GM19023 (cell line): Measurements from ENCODE around the gene NCOR1.
"Not testable (repeated sequence)": the region's sequence is repeated elsewhere in the genome, so short reads cannot be mapped to it uniquely, and the experiment has no call there.

Source experiments
- ATAC-seq: cut with Tn5 transposase; IDR thresholded peaks from one replicate; pipeline ENCODE4 v1.9.1; 2021; ENCODE audit warnings: mild to moderate bottlenecking, moderate library complexity; ENCODE audit not compliant: unreplicated experiment

NCOR1 gene

DNA sequence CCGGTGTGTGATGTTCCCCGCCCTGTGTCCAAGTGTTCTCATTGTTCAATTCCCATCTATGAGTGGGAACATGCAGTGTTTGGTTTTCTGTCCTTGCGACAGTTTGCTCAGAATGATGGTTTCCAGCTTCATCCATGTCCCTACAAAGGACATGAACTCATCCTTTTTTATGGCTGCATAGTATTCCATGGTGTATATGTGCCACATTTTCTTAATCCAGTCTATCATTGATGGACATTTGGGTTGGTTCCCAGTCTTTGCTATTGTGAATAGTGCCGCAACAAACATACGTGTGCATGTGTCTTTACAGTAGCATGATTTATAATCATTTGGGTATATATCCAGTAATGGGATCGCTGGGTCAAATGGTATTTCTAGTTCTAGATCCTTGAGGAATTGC, 63.0 kb downstream of the NCOR1 start:
- not testable (repeated sequence) for ATAC-seq

DNA sequence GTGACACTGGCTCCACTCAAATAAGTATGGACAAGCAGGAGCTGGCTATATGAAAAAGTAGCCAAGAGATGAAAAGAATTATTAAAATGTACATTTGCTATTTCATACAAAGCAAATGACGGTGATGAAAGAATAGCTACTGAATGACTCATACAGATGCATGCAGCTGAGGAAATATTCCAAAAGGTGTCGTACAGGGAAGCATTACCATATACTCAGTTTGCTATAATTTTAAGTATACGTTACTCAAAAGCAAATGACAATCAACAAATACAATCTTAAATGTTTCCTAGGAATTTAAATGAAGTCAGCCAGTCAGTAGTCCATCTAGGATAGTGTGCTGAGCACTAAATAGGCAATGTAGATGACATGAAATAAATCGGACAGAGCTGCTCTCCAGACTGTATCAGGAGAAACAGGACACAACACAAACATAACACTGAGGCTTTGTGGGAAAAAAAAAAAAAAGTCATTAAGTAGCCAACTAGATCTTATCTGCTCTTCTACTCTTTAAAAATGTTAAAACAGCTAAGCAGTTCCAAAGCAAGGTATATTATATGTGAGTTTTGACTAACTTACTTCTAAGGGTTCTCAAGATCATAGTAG, 65.0 kb downstream of the NCOR1 start:
- ATAC-seq = no peak

DNA sequence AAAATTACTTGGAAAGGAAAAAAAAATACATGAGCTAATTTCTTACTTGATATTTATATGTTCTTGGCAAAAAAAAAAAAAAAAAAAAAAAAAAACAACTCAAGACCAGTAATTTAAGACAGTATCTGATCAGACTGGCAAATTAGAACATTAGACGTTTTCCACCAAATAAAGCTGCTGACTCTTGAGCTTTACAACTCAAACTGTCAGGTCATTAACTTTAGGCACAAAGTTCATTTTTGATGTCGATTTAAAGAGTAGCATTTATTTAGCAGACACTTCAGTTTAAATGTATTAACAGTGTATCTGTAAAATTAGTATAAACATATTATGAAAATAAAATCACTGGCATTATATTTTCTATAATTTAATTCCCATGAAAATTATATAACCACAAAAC, 66.7 kb downstream of the NCOR1 start:
- ATAC-seq = no peak

DNA sequence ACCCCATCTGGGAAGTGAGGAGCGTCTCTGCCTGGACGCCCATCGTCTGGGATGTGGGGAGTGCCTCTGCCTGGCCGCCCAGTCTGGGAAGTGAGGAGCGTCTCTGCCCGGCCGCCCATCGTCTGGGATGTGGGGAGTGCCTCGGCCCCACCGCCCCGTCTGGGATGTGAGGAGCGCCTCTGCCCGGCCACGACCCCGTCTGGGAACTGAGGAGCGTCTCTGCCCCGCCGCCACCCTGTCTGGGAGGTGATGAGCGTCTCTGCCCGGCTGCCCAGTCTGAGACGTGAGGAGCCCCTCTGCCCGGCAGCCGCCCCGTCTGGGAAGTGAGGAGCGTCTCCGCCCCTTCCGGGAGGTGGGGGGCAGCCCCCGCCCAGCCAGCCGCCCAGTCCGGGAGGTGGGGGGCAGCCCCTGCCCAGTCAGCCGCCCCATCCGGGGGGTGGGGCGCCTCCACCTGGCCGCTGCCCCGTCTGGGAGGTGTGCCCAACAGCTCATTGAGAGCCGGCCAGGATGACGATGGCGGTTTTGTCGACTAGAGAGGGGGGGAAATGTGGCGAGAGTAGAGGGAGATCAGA, 69.9 kb downstream of the NCOR1 start:
- not testable (repeated sequence) for ATAC-seq

DNA sequence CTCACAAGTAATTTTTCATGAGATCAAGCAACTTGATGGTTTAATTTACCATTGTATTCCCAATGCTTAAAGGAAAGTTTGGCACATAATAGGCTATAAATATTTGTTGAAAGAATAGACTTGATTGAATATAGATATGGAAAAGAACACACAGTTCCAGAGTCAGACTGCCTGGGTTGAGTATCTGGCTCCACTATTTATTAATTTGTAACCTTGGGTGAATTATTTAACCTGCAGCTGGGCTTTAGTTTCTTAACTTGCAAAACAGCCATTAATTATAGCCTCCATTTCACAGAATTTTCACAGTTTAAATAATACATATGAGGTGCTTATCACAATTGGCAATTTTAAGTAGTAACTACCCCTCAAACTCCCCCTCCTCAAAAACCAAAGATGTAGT, 73.6 kb downstream of the NCOR1 start:
- no peak for ATAC-seq

DNA sequence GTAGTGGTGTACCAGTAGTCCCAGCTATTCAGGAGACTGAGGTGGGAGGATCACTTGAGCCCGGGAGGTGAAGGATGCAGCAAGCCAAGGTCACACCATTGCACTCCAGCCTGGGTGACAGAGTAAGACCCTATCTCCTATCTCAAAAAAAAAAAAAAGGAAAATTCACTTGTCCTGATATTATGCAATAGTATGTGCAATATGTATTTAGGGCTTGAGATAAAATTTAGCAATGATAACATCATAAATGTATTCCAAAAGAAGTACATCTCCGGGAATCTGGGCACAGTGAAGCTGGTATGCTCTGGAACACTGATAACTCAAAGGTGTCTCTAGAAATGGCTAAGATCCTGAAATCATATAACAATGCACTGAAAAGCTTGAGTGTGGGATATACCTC, 74.5 kb downstream of the NCOR1 start:
- ATAC-seq = no peak

DNA sequence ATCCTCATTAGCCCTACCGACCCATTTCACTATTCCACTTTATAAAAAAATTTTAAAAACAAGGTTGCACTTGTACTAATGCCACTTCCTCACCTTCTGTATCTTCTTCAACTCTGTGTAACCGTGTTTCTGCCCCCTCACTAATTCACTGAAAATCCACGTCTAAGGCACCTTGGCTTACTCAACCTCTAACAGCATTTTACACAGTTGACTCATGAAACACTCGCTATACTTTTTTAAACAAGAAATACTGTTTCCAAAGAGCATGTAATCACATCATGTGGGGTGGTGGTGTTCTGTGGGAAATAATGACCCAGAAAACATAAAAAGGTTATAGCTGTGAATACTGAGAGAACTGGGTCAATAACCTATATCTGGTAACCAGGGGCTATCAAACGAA, 79.9 kb downstream of the NCOR1 start:
- ATAC-seq = no peak

DNA sequence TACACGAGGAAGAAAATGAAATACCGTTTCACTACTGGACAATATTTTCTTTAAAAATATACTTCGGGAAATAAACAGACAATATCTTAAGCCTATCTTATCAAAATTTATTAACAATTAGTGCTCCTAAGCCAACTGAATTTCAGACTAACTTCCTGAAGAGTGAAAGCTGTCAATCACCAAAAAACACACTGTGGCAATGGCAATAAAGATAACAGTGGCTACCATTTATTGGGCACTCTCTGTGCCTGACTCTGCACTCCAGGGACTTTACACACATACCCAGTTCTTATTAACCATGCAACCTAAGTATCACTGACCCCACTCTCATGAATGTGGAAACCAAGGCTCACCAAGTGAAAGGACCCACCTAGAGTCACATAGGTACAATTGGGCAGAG, 83.7 kb downstream of the NCOR1 start:
- no peak for ATAC-seq

DNA sequence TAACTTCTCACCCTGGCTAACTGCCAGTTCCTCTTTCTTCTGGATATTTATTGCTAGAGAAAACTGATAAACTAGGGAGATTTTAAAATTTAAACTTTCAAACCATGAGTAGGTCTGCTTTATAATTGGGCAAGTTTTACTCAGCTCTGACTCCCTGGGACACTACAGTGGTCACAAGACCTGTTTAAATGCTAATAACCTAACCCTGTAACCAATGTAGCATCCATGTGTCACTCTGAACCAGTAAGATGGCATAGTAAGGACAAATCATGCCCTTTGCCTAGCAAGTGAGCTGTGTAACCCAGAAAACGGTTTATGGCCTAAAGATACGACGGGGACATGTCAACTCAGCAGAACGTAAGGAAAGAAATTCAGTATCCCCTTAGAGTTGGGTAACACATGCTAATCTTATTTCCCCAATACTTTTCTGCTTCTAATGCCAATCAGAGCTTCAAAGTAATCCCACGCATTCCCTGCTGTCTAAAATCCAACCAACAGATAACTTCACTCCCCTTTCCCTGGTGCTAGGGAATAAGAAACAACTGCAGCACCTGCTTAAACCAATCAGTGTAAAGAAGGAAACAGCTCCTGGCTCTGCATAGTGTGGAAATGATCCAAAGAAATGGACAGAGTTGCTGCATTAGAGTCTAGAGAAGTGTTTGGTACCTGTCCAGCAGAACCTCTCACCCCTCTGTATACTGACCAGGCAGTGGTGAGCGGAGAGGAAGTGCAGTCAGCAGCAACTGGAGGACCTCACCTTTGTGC, 85.7 kb downstream of the NCOR1 start:
- no peak for ATAC-seq

DNA sequence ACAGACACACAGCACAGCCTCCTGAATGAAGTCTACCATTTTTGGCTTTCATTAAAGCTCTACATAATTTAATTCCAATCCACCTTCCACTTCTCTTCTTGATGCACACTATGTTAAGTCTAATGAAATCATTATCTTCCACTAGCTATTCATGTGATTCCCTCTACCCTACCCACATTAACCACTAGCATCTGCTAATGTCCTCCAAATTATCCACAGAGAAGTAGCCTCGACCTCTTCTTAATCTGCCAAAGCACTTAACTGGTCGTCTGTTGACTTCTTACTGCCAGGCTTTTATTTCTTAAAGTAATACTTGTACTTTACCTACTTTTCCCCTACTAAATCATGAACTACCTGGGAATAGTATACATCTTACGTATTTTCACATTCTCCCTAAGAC, 91.8 kb downstream of the NCOR1 start:
- no peak for ATAC-seq

DNA sequence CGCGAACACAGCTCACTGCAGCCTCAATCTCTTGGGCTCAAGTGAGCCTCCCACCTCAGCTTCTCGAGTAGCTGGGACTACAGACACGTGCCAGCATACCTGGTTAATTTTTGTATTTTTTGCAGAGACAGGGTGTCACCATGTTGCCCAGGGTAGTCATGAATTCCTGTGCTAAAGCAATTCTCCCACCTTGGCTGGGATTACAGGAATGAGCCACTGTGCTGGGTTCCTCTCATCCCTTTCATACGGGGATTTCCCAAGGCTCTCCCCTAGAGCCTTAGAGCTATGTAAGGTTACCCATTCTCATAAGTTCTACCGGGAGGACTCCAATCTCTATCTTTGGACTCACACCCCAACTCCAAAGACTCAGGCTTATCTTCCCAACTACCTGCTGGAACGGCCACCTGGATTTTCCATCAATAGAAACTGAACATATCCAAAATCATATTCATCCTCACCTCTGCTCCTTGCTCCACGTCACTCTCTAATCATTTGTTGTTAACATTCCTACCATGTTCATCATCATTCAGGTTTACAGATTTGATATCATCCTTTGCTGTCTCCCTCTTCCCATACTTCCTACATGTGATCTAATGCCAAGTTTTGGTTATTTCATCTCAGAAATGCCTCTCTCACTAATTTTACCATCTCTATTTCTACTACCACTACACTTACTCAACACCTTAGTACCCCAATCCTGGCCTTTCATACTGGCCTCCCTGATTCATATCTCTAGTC, 92.5 kb downstream of the NCOR1 start:
- ATAC-seq = no peak

DNA sequence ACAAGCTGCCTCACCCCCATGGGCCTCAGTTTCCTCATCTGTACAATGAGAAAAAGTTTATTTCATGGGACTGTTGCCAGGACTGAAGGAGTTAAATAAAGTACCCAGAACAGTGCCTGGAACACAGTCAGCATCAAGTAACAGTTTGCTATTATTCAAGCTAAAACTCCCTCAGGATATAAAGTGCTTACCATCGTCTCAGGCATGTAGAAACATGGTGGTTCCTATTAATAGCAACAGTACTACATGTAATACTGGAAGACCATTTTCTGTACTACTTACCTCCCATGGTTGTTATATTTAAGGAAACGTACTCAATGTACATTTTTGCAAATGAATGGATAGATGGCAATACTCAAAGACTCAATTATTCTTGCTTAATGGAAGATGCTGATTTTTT, 93.4 kb downstream of the NCOR1 start:
- ATAC-seq = no peak

DNA sequence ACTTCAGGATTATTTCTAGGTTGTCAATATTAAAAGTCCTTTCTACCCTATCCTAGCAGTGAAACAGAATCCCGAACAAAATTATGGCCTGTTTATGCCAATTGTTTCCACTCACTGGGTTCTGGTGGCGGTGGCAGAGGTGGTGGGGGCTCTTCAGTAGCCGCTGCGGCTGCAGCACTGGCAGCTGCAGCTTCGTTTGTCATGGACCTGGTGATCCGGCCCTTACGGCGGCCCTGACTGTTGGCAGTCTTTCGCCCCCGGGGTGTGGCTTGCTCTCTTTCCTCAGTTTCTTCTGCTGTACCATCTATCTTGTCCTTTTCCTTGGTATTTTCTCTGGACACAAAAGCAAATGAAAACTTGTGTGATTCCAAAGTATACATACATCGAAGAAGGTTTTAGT, 94.4 kb downstream of the NCOR1 start:
- no peak for ATAC-seq

DNA sequence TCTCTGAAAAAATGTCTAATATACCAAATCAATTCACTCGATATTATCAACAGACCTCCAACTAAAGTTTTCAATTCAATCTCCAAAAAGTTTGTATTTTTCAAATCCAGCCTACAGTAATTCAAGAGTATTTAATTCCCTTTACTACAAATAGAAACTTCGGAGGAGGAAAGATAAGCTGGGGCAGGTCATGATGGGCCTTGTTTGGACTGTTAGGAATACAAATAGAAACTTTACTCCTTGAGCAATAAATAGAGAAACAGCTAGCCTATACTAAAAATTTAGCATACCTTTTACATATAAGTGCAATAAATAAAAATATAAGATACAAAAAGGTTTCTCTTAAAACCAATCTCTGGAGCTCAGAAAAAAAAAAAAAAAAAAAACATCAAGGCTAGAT, 98.2 kb downstream of the NCOR1 start:
- no peak for ATAC-seq

DNA sequence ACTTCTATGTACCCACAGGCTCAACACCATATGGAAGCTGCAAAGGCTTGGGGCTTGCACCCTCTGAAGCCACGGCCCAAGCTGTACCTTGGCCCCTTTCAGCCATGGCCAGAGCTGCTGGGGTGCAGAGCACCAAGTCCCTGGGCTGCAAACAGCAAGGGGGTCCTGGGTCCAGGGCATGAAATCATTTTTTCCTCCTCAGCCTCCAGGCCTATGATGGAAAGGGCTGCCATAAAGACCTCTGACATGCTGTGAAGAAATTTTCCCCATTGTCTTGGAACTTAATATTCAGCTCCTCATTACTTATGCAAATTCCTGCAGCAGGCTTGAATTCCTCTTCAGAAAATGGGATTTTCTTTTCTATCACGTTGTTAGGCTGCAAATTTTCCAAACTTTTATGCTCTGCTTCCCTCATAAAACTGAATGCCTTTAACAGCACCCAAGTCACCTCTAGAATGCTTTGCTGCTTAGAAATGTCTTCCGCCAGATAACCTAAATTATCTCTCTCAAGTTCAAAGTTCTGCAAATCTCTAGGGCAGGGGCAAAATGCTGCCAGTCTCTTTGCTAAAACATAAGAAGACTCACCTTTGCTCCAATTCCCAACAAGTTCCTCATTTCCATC, 100.1 kb downstream of the NCOR1 start:
- not testable (repeated sequence) for ATAC-seq

DNA sequence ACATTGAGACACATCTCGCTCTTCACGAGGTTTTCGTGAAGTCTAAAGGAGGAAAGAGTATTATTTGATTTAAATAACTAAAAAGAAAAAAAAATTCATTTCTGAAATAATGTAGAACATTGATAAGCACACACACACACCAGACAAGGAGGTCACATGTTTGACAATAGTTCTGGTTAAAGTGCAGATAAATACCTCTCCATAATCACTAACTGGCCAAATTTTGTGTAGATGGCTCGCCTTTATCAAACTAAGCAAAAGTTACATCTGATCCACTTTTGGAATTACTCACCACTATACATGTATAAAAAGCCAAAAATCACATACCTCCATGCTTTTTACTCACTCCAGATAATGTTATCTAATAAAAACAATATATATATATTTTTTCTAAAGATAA, 106.5 kb downstream of the NCOR1 start:
- no peak for ATAC-seq

DNA sequence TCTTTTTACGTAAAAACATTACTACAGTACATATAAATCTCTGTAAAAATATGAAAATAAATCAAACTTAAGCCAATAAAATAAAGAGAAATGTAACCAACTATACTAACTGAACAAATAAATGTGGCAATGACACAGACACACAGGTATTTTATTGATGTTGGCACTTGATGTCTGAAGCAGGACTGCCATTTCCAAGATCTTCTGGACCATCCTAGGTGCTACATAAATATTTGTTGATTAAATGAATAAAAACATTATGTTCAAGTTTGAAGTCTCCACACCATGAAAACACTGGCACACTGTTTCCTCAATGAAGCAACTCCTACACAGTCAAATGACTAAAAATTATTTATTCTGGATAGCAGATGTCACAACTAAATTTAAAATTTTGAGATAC, 106.9 kb downstream of the NCOR1 start:
- ATAC-seq = no peak

DNA sequence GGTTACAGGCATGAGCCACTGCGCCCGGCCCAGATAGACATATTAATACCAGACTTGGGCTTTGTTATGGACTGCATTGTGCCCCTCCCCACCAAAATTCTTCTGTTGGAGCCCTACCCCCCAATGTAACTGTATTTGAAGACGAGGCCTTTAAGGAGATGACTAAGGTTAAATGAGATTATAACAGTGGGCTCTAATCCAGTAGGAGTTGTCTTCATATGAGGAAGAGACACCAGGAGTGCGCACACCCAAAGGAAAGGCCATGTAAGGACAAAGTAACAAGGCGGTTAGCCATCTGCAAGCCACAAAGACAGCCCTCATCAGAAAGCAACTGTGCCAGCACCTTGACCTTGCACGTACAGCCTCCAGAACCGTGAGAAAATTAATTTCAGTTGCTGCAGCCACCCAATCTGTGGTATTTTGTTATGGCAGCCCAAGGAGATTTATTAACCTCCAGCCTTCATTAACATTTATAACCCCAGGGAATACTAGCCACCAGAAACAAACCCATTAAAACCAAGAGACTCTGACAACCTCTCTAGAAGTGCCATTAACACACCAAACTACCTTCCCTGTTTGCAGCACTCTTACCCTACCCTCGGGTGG, 108.1 kb downstream of the NCOR1 start:
- ATAC-seq = no peak

DNA sequence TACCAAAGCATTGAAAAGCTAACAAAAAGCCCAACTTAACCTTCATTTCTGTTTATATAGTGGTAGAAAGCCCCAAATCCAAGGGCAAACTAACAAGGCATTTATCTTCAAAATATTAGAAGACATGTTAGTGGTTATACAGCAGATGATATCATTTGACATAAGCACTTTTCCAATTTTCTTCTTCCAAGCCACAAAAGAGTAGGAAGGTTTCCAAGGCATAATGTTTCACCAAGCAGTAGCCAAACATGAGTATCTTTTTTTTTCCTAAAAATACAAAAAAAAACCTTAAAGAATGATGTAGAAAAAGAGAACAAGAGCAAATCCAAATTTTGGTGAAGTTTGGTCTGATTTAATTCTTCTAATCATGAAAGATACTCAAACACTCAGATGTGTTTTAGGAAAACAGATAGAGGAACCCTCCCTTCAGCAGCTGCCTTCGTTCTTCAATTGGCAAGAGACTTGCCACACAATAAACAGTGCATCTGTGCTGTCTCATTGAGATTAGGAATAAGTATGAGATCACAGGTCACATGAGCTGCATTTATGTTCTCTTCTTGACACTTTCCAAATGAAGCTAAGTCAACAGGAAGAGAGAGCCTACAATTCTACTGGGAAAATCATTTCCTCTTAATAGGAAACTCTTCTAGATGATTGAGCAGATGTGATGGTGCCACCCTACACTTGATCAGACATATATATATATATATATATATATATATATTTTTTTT, 109.0 kb downstream of the NCOR1 start:
- ATAC-seq = no peak

DNA sequence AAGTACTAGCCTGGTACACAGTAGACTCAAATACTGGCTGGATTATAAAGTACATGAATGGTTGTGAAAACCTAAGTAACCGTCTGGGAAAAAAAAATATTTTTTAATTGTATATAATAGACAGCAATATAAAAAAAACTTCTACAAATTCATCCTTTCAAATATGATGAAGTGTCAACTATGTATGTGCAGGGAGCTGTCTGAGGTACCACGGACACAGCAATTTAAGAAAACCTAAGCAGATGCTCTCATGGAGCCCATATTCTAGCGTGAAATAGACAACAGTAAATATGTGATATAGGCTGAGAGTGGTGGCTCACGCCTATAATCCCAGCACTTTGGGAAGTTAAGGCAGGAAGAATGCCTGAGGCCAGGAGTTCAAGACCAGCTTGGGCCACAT, 111.1 kb downstream of the NCOR1 start:
- ATAC-seq = no peak
